Muscle layer of colon (tissue), 2 donors: Measurements from ENCODE around the gene SPDEF.

Experiments
- H3K27ac ChIP-seq: one replicate; pipeline ENCODE4 v1.7.0; 2013; ENCODE audit warnings: low read depth, mild to moderate bottlenecking, low read length, moderate library complexity
- H3K27me3 ChIP-seq, 2 donors: one replicate each; pipeline ENCODE4 v1.7.0; 2013; ENCODE audit warnings: low read length in 2 of 2, mild to moderate bottlenecking in 2 of 2; ENCODE audit not compliant: insufficient read depth in 2 of 2, control insufficient read depth in 1 of 2
- H3K36me3 ChIP-seq: one replicate; pipeline ENCODE4 v1.7.0; 2013; ENCODE audit warnings: mild to moderate bottlenecking, low read length; ENCODE audit not compliant: insufficient read depth
- H3K4me1 ChIP-seq: one replicate; pipeline ENCODE4 v1.7.0; 2013; ENCODE audit warnings: mild to moderate bottlenecking, low read length; ENCODE audit not compliant: insufficient read depth
- H3K4me3 ChIP-seq, 2 donors: one replicate each; pipeline ENCODE4 v1.7.0; 2013; ENCODE audit warnings: low read length in 2 of 2, low read depth in 1 of 2, mild to moderate bottlenecking in 1 of 2, moderate library complexity in 1 of 2
- H3K9ac ChIP-seq: one replicate; pipeline ENCODE4 v1.7.0; 2013; ENCODE audit warnings: low read length
- H3K9me3 ChIP-seq: one replicate; pipeline ENCODE4 v1.7.0; 2013; ENCODE audit warnings: mild to moderate bottlenecking, low read length
- donor health status: abdominal sarcoma.
- donor health status: Adenocarcinoma of cecum.

SPDEF gene

GRCh38 chr6:34560366-34561226 is 4.5 kb upstream of the SPDEF start:
- Histone ChIP-seq H3K4me3 (no peak overlapping the region), H3K4me1 (no peaks in the 10 kb centered on the region), H3K27me3 (no peaks in the 10 kb centered on the region), H3K27ac (no peak overlapping the region), H3K9ac (no peak overlapping the region), H3K9me3 (no peaks in the 10 kb centered on the region), H3K36me3 (no peaks in the 10 kb centered on the region)

GRCh38 chr6:34559651-34560365 is 3.7 kb upstream of the SPDEF start:
- no peak overlapping the region for H3K27ac ChIP-seq
- H3K4me1 ChIP-seq: no peaks in the 10 kb centered on the region
- H3K9ac ChIP-seq: no peak overlapping the region
- no peaks in the 10 kb centered on the region for H3K27me3 ChIP-seq
- H3K4me3 ChIP-seq: no peak overlapping the region
- H3K9me3 ChIP-seq: no peaks in the 10 kb centered on the region
- no peaks in the 10 kb centered on the region for H3K36me3 ChIP-seq

GRCh38 chr6:34558172-34558714 is 2.1 kb upstream of the SPDEF start:
- no peaks in the 10 kb centered on the region for H3K4me1 ChIP-seq
- no peak overlapping the region for H3K4me3 ChIP-seq
- H3K27ac ChIP-seq: no peak overlapping the region
- H3K9ac ChIP-seq: no peak overlapping the region
- no peaks in the 10 kb centered on the region for H3K36me3 ChIP-seq
- H3K9me3 ChIP-seq: no peaks in the 10 kb centered on the region
- no peaks in the 10 kb centered on the region for H3K27me3 ChIP-seq

GRCh38 chr6:34557228-34557627 is 1.1 kb upstream of the SPDEF start:
- Histone ChIP-seq H3K4me3 (no peak overlapping the region), H3K9ac (no peak overlapping the region), H3K4me1 (no peaks in the 10 kb centered on the region), H3K27me3 (no peaks in the 10 kb centered on the region), H3K9me3 (no peaks in the 10 kb centered on the region), H3K36me3 (no peaks in the 10 kb centered on the region), H3K27ac (no peak overlapping the region)

GRCh38 chr6:34556493-34556892 is 364 bp upstream of the SPDEF start:
- H3K4me1 ChIP-seq: no peaks in the 10 kb centered on the region
- no peak overlapping the region for H3K9ac ChIP-seq
- no peak overlapping the region for H3K27ac ChIP-seq

GRCh38 chr6:34555328-34555727 is 801 bp downstream of the SPDEF start:
- Histone ChIP-seq H3K4me1 (no peaks in the 10 kb centered on the region), H3K27ac (no peak overlapping the region), H3K9me3 (no peaks in the 10 kb centered on the region), H3K36me3 (no peaks in the 10 kb centered on the region), H3K27me3 (no peaks in the 10 kb centered on the region), H3K9ac (no peak overlapping the region), H3K4me3 (no peak overlapping the region)

More at GRCh38 chr6:34556493-34556892, 364 bp upstream of the SPDEF start:
- no peaks in the 10 kb centered on the region for H3K27me3 ChIP-seq
- H3K4me3 ChIP-seq: no peak overlapping the region
- H3K9me3 ChIP-seq: no peaks in the 10 kb centered on the region
- H3K36me3 ChIP-seq: no peaks in the 10 kb centered on the region

- H3K36me3 ChIP-seq: no peaks in the 10 kb centered on the region
- H3K4me1 ChIP-seq: no peaks in the 10 kb centered on the region
- no peak overlapping the region for H3K4me3 ChIP-seq
- no peaks in the 10 kb centered on the region for H3K9me3 ChIP-seq
- H3K27ac ChIP-seq: no peak overlapping the region
- no peak overlapping the region for H3K9ac ChIP-seq
- no peaks in the 10 kb centered on the region for H3K27me3 ChIP-seq
Measured at GRCh38 chr6:34555007-34555322, 1.2 kb downstream of the SPDEF start.

- Histone ChIP-seq H3K4me3 (no peak overlapping the region), H3K9ac (no peak overlapping the region), H3K9me3 (no peaks in the 10 kb centered on the region), H3K27me3 (no peaks in the 10 kb centered on the region), H3K4me1 (no peaks in the 10 kb centered on the region), H3K36me3 (no peaks in the 10 kb centered on the region), H3K27ac (no peak overlapping the region)
Measured at GRCh38 chr6:34554291-34555006, 1.7 kb downstream of the SPDEF start.

GRCh38 chr6:34553750-34554149 is 2.4 kb downstream of the SPDEF start:
- Histone ChIP-seq H3K9ac (no peak overlapping the region), H3K4me3 (no peak overlapping the region), H3K27ac (no peak overlapping the region), H3K27me3 (no peaks in the 10 kb centered on the region), H3K36me3 (no peaks in the 10 kb centered on the region), H3K9me3 (no peaks in the 10 kb centered on the region), H3K4me1 (no peaks in the 10 kb centered on the region)

- H3K36me3 ChIP-seq: no peaks in the 10 kb centered on the region
- H3K4me3 ChIP-seq: no peak overlapping the region
- H3K9ac ChIP-seq: no peak overlapping the region
- no peaks in the 10 kb centered on the region for H3K27me3 ChIP-seq
- no peaks in the 10 kb centered on the region for H3K4me1 ChIP-seq
- H3K27ac ChIP-seq: no peak overlapping the region
- no peaks in the 10 kb centered on the region for H3K9me3 ChIP-seq
Measured at GRCh38 chr6:34553146-34553545, 3.0 kb downstream of the SPDEF start.

GRCh38 chr6:34552620-34553019 is 3.5 kb downstream of the SPDEF start:
- no peak overlapping the region for H3K9ac ChIP-seq

More at GRCh38 chr6:34552620-34553019, 3.5 kb downstream of the SPDEF start:
- Histone ChIP-seq H3K27me3 (no peaks in the 10 kb centered on the region), H3K9me3 (no peaks in the 10 kb centered on the region), H3K27ac (no peak overlapping the region), H3K4me1 (no peaks in the 10 kb centered on the region), H3K4me3 (no peak overlapping the region), H3K36me3 (no peaks in the 10 kb centered on the region)
